ENCODE results near the gene TMEM101. TPM values are rescaled to one million over a fixed set of nuclear protein-coding genes. Genes with fewer than 3 reads are reported as not detected.

Gene TMEM101
- total and polyA plus RNA-seq, 10 of the 15 experiments (the other 5 are each of a cell fraction or from before 2014, with no cell fraction given): 18.4 to 72.5 (median 35.9) TPM

DNA sequence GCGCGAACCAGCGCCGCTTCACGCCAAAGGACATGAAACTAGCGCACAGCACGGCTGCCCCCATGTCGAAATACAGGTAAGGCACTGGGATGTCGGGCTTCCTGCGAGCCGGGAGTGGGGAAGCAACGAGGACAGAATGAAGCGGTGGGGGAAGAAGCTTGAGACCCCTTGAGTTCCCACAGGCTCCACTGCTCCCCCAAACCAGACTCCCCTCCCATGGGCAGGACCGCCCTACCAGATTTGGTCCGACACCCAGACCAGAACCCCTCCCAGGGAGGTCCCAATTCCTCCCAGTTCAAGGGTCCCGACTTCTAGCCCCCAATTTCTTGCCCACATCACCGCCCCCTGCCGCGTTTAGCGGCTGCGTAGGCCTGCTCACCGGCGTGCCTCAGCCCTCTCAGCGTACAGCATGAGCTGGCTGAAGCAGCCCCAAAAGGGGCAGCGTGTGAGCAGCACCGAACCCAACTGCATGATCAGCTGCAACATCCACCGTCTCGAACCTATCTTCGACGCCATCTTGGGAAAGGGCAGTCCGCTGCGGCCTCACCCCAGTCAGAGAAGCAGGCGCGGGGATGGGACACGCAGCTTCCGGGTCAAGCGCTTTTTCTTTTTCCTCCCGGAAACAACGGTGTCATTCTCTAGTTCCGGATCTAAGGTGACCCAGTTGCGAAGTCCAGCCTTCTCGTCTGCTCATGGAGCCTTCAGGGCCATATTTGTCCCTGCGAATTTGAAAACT lies at the start of gene TMEM101 (continued):
- TF ChIP-seq JUND (IDR thresholded peaks at IDR 0.05; ENCODE audit: low read depth, low read length) (no peak), CREB1 (IDR thresholded peaks at IDR 0.05; ENCODE audit: low read depth) (peak; percentile 96), RUNX3 (IDR thresholded peaks at IDR 0.05; ENCODE audit: low read length) (peak; percentile 49; the same call in 1 of the 2 replicates), HDAC6 (IDR thresholded peaks at IDR 0.05; ENCODE audit: unreplicated experiment) (no peak), SREBF2 (IDR thresholded peaks at IDR 0.05; ENCODE audit: low read length) (peak; percentile 57; the same call in 1 of the 2 replicates), RFX5 (IDR thresholded peaks at IDR 0.05; ENCODE audit: low read depth, low read length) (peak; percentile 68; the same call in 1 of the 2 replicates), ATF2 (IDR thresholded peaks at IDR 0.05; ENCODE audit: low read length) (no peak), ASH2L (IDR thresholded peaks at IDR 0.05; ENCODE audit: borderline replicate concordance, low read depth) (no peak), POLR2AphosphoS5 (IDR thresholded peaks at IDR 0.05; ENCODE audit: low read length) (peak; percentile 79), ZZZ3 (IDR thresholded peaks at IDR 0.05; ENCODE audit: control insufficient read depth, insufficient read length, low read depth) (peak; percentile 22), NFYA (IDR thresholded peaks at IDR 0.05; ENCODE audit: borderline replicate concordance, low read depth, low read length) (no peak), NFYB (IDR thresholded peaks at IDR 0.05; ENCODE audit: insufficient read depth, low read depth, low read length) (no peak), KLF5 (IDR thresholded peaks at IDR 0.05; ENCODE audit: partially characterized antibody) (peak; percentile 92), USF2 (IDR thresholded peaks at IDR 0.05; ENCODE audit: borderline replicate concordance, low read depth, low read length) (no peak), ZNF207 (IDR thresholded peaks at IDR 0.05; ENCODE audit: borderline replicate concordance) (peak; percentile 88), SPI1 (IDR thresholded peaks at IDR 0.05; ENCODE audit: borderline replicate concordance, insufficient read depth, low read depth, low read length) (no peak)
- TF ChIP-seq, protein P1, sequence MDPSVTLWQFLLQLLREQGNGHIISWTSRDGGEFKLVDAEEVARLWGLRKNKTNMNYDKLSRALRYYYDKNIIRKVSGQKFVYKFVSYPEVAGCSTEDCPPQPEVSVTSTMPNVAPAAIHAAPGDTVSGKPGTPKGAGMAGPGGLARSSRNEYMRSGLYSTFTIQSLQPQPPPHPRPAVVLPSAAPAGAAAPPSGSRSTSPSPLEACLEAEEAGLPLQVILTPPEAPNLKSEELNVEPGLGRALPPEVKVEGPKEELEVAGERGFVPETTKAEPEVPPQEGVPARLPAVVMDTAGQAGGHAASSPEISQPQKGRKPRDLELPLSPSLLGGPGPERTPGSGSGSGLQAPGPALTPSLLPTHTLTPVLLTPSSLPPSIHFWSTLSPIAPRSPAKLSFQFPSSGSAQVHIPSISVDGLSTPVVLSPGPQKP (IDR thresholded peaks at IDR 0.05; ENCODE audit: low read depth, low read length): peak; percentile 90
- TF ChIP-seq, protein P2, sequence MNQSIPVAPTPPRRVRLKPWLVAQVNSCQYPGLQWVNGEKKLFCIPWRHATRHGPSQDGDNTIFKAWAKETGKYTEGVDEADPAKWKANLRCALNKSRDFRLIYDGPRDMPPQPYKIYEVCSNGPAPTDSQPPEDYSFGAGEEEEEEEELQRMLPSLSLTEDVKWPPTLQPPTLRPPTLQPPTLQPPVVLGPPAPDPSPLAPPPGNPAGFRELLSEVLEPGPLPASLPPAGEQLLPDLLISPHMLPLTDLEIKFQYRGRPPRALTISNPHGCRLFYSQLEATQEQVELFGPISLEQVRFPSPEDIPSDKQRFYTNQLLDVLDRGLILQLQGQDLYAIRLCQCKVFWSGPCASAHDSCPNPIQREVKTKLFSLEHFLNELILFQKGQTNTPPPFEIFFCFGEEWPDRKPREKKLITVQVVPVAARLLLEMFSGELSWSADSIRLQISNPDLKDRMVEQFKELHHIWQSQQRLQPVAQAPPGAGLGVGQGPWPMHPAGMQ (IDR thresholded peaks at IDR 0.05; ENCODE audit: borderline replicate concordance): no peak
- TF ChIP-seq, protein P3, sequence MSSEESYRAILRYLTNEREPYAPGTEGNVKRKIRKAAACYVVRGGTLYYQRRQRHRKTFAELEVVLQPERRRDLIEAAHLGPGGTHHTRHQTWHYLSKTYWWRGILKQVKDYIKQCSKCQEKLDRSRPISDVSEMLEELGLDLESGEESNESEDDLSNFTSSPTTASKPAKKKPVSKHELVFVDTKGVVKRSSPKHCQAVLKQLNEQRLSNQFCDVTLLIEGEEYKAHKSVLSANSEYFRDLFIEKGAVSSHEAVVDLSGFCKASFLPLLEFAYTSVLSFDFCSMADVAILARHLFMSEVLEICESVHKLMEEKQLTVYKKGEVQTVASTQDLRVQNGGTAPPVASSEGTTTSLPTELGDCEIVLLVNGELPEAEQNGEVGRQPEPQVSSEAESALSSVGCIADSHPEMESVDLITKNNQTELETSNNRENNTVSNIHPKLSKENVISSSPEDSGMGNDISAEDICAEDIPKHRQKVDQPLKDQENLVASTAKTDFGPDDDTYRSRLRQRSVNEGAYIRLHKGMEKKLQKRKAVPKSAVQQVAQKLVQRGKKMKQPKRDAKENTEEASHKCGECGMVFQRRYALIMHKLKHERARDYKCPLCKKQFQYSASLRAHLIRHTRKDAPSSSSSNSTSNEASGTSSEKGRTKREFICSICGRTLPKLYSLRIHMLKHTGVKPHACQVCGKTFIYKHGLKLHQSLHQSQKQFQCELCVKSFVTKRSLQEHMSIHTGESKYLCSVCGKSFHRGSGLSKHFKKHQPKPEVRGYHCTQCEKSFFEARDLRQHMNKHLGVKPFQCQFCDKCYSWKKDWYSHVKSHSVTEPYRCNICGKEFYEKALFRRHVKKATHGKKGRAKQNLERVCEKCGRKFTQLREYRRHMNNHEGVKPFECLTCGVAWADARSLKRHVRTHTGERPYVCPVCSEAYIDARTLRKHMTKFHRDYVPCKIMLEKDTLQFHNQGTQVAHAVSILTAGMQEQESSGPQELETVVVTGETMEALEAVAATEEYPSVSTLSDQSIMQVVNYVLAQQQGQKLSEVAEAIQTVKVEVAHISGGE (CRISPR knock-in tag; IDR thresholded peaks at IDR 0.05): peak; percentile 94
- TF ChIP-seq, protein P4, sequence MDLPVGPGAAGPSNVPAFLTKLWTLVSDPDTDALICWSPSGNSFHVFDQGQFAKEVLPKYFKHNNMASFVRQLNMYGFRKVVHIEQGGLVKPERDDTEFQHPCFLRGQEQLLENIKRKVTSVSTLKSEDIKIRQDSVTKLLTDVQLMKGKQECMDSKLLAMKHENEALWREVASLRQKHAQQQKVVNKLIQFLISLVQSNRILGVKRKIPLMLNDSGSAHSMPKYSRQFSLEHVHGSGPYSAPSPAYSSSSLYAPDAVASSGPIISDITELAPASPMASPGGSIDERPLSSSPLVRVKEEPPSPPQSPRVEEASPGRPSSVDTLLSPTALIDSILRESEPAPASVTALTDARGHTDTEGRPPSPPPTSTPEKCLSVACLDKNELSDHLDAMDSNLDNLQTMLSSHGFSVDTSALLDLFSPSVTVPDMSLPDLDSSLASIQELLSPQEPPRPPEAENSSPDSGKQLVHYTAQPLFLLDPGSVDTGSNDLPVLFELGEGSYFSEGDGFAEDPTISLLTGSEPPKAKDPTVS (IDR thresholded peaks at IDR 0.05; ENCODE audit: low read depth, low read length): peak; percentile 74; the same call in 1 of the 2 replicates
